Measurements from ENCODE around the gene SLC19A3.

Gene SLC19A3

DNA sequence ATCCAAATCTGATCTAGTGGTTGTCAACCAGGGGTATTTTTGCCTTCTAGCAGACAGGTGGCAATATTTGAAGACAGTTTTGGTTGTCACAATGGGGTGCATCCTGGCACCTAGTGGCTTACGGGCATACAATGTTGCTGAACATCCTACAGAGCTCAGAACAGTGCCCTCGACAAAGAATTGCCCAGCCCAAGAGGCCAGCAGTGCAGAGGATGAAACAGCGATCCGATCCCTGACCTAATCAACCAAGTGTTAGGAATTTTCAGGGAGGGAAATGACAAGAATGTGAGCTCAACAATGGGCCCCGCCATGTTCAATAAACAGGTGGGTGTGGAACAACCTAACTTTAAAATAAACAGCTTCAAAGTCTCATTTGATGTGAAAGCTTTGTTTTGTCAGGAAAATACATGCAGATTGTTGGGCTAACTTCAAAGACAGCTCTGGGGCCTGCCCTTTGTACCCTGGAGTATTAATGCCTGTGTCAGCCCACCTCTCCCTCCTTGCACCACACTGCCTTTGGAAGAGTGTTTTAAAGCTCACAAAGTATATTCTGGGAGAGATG is 73.8 kb downstream of the SLC19A3 start:
- in situ Hi-C loops (cut with HindIII; ENCODE audit: low sequenced_read_pairs) = no loop called here
- no peak overlapping the region for H3K4me3 ChIP-seq (ENCODE audit: low read depth, low read length)
- no peak for DNase-seq (ENCODE audit: low read depth, low spot score)
- TF ChIP-seq, protein P1, sequence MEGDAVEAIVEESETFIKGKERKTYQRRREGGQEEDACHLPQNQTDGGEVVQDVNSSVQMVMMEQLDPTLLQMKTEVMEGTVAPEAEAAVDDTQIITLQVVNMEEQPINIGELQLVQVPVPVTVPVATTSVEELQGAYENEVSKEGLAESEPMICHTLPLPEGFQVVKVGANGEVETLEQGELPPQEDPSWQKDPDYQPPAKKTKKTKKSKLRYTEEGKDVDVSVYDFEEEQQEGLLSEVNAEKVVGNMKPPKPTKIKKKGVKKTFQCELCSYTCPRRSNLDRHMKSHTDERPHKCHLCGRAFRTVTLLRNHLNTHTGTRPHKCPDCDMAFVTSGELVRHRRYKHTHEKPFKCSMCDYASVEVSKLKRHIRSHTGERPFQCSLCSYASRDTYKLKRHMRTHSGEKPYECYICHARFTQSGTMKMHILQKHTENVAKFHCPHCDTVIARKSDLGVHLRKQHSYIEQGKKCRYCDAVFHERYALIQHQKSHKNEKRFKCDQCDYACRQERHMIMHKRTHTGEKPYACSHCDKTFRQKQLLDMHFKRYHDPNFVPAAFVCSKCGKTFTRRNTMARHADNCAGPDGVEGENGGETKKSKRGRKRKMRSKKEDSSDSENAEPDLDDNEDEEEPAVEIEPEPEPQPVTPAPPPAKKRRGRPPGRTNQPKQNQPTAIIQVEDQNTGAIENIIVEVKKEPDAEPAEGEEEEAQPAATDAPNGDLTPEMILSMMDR (IDR thresholded peaks at IDR 0.05; ENCODE audit: low read depth, low read length) = no peak

DNA sequence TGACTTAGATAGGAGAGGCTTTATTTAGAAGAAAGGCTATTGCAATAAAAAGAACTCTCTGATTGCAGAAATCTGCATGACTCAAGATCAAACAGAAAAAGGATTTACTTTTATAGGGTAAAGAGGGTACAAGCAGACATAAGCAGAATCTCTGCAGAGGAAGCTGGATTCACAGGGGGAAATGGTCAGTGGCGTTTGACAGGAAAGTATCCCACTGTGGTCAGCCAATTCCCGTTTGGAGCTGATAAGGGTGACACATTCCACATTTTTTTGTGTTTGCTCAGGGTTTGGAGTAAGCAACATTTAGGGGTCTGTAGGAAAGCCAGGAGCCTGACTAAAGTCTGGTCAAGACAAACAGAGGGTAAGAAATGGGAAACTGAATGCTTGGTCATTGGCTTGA is 75.2 kb downstream of the SLC19A3 start:
- no peak overlapping the region for H3K4me3 ChIP-seq (ENCODE audit: low read depth, low read length)
- in situ Hi-C loops (cut with HindIII; ENCODE audit: low sequenced_read_pairs) = no loop called here
- TF ChIP-seq, protein P1 (IDR thresholded peaks at IDR 0.05; ENCODE audit: low read depth, low read length) = no peak
- DNase-seq (ENCODE audit: low read depth, low spot score) = peak; percentile 8

DNA sequence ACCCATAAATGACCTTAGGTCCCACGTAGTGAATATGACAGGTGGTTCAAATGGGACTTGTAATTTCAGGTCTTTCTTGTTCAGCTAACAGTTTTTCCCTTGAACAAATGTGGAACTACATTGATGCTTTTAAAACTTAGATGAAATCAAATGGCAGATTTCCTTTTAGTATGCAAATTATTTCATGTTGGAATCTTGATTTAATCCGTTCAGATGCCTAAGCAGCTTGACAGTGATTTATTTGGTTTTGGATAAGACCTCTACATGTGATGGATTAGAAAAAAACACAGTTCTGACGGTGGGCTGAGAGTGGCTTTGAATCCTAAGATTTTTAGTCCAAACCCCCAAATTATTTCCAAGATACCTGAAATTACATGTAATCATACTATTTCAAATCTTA is 83.6 kb downstream of the SLC19A3 start:
- in situ Hi-C loops (cut with HindIII; ENCODE audit: low sequenced_read_pairs) = no loop called here
- no peak overlapping the region for H3K4me3 ChIP-seq (ENCODE audit: low read depth, low read length)
- TF ChIP-seq, protein P1 (IDR thresholded peaks at IDR 0.05; ENCODE audit: low read depth, low read length) = no peak
- no peak for DNase-seq (ENCODE audit: low read depth, low spot score)
